Endodermal cell (in vitro differentiated cells): ENCODE results near the gene CELF2. TPM values are rescaled to one million over a fixed set of nuclear protein-coding genes. Genes with fewer than 3 reads are reported as not detected.

Source experiments
- DNase-seq: peaks from one replicate; pipeline ENCODE4 v3.0.0-alpha.2; 2017
- H3K27ac ChIP-seq: 2 replicates; pipeline ENCODE4 v1.5.1; 2013; ENCODE audit warnings: mild to moderate bottlenecking, low read depth, low read length, moderate library complexity
- H3K27me3 ChIP-seq: 2 replicates; pipeline ENCODE4 v1.6.1; 2013; ENCODE audit warnings: mild to moderate bottlenecking, low read length, moderate library complexity; ENCODE audit not compliant: insufficient read depth, control insufficient read depth, poor library complexity, severe bottlenecking
- H3K36me3 ChIP-seq: 2 replicates; pipeline ENCODE4 v1.7.0; 2013; ENCODE audit warnings: mild to moderate bottlenecking, low read length, moderate library complexity; ENCODE audit not compliant: control insufficient read depth, insufficient read depth
- H3K4me1 ChIP-seq: one replicate; pipeline ENCODE4 v1.7.0; 2013; ENCODE audit warnings: low read length; ENCODE audit not compliant: control insufficient read depth, insufficient read depth
- H3K4me3 ChIP-seq: 2 replicates; pipeline ENCODE4 v1.5.1; 2013; ENCODE audit warnings: mild to moderate bottlenecking, low read length, moderate library complexity
- H3K9ac ChIP-seq: 2 replicates; pipeline ENCODE4 v1.6.1; 2013; ENCODE audit warnings: mild to moderate bottlenecking, low read length, moderate library complexity; ENCODE audit not compliant: poor library complexity, severe bottlenecking; ENCODE audit errors: extremely low read depth
- H3K9me3 ChIP-seq: 2 replicates; pipeline ENCODE4 v1.6.1; 2013; ENCODE audit warnings: mild to moderate bottlenecking, low read length, moderate library complexity; ENCODE audit not compliant: control insufficient read depth
- H3K27ac Mint-ChIP-seq: 2 replicates; pipeline ENCODE4 v1.8.0; 2020; ENCODE audit warnings: mixed read lengths
- H3K27me3 Mint-ChIP-seq: 2 replicates; pipeline ENCODE4 v1.8.0; 2021; ENCODE audit warnings: mild to moderate bottlenecking, mixed read lengths; ENCODE audit not compliant: insufficient read depth
- H3K36me3 Mint-ChIP-seq: 2 replicates; pipeline ENCODE4 v1.8.0; 2020; ENCODE audit warnings: low read depth, mixed read lengths
- H3K4me1 Mint-ChIP-seq: 2 replicates; pipeline ENCODE4 v1.8.0; 2020; ENCODE audit warnings: mixed read lengths
- H3K4me3 Mint-ChIP-seq: 2 replicates; pipeline ENCODE4 v1.8.0; 2020; ENCODE audit warnings: mild to moderate bottlenecking, moderate library complexity, mixed read lengths
- H3K9me3 Mint-ChIP-seq: 2 replicates; pipeline ENCODE4 v1.8.0; 2020; ENCODE audit warnings: mild to moderate bottlenecking, mixed read lengths
- CTCF ChIP-seq: fragments of 200-600 bp; sonication (generic); conservative IDR thresholded peaks from 2 replicates; pipeline ENCODE4 v1.5.0; 2021; ENCODE audit warnings: antibody characterized with exemption, mild to moderate bottlenecking
- WGBS, 2 experiments: methylation state at CpG; one replicate each; pipeline versions ENCODE4 v1.1.5 to v1.1.7; 2013; ENCODE audit warnings: missing lambda C conversion rate in 2 of 2, mixed read lengths in 1 of 2; ENCODE audit not compliant: insufficient coverage in 1 of 2, insufficient read length in 1 of 2; 5-methylcytosine and 5-hydroxymethylcytosine counted together
- total RNA-seq, 2 donors: library from RNA; stranded (reverse); fragmentation: NEBNext Ultra II Directional in 1 of 2; extraction: Animal tissue kit (Norgen Biotek cat#: 25700) in 1 of 2; gene quantifications; 2 replicates in 1 of 2; 3 replicates in 1 of 2; pipeline ENCODE4 v1.2.1, GENCODE V29; 2021

Gene CELF2
- total RNA-seq, 2 donors from 2014 or later: 79.9 to 96.1 TPM

- no peak overlapping the region for H3K4me3 Mint-ChIP-seq
These were observed 88.0 kb downstream of the CELF2 start for GRCh38 chr10:11105676-11106004.

DNA sequence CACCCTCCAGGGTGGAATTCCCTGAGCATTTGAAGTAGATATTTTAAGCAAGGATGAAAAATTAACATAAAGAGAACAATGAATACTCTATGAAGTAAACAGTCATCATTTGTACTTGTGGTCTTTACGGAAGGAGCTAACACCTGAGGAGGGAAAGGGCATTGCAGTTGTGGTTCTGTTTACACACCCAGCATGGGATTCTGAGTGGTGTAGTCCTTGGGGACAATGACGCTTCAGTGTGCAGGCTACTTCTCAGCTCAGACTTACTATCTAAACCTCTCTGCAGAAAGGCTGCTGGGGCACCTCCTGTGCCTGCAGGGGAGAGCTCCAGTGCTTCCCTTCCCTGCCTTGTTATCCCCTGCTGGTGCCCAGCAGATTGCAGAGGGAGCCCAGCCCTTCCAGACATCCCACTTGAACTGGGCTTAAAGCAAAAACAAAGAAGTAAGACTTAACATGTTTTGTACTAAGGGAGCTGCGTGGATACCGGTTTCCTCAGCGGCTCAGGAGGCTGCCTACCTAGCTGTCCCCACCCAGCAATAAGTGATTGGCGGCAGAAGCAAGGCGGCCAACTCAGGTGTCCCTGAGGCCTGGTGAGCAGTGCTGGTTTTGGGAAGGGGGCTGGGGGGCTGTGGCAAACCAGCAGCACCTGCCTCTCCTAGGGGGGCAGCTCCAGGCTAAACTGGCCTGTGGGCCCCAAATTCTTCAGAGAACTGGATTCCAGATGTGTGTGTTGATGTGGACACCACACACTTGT, 89.1 kb downstream of the CELF2 start:
- H3K27me3 ChIP-seq: no peaks in the 10 kb centered on the region
- WGBS, 2 experiments: 63 to 67% methylated on average over 4 to 7 of the region's 7 CpGs
- Mint-ChIP-seq H3K4me1 (peaks cover 37% of the 10 kb centered on the region), H3K4me3 (no peak overlapping the region), H3K9me3 (no peaks in the 10 kb centered on the region), H3K27me3 (no peaks in the 10 kb centered on the region), H3K27ac (peak overlapping the region; percentile 75), H3K36me3 (peaks cover 22% of the 10 kb centered on the region)
- H3K36me3 ChIP-seq: peaks cover 11% of the 10 kb centered on the region
- no peak overlapping the region for H3K9ac ChIP-seq
- H3K4me3 ChIP-seq: no peak overlapping the region
- H3K9me3 ChIP-seq: no peaks in the 10 kb centered on the region
- TF ChIP-seq CTCF: peak; percentile 43
- DNase-seq: peak; percentile 73
- H3K4me1 ChIP-seq: peaks cover 7% of the 10 kb centered on the region
- H3K27ac ChIP-seq: no peak overlapping the region

More at GRCh38 chr10:11105676-11106004, 88.0 kb downstream of the CELF2 start:
- Histone ChIP-seq H3K4me3 (no peak overlapping the region), H3K9me3 (no peaks in the 10 kb centered on the region), H3K9ac (no peak overlapping the region), H3K36me3 (peaks cover 11% of the 10 kb centered on the region), H3K4me1 (peaks cover 7% of the 10 kb centered on the region), H3K27ac (no peak overlapping the region), H3K27me3 (no peaks in the 10 kb centered on the region)
- peak overlapping the region; percentile 57 for H3K27ac Mint-ChIP-seq
- peak; percentile 4 for TF ChIP-seq CTCF
- 89% methylated on average over 2 of the region's 2 CpGs; no CpG with 5 or more reads in 1 of the 2 experiments for WGBS, 2 experiments
- DNase-seq: no peak
- peaks cover 45% of the 10 kb centered on the region for H3K4me1 Mint-ChIP-seq
- H3K9me3 Mint-ChIP-seq: no peaks in the 10 kb centered on the region
- H3K36me3 Mint-ChIP-seq: peaks cover 22% of the 10 kb centered on the region
- no peaks in the 10 kb centered on the region for H3K27me3 Mint-ChIP-seq

DNA sequence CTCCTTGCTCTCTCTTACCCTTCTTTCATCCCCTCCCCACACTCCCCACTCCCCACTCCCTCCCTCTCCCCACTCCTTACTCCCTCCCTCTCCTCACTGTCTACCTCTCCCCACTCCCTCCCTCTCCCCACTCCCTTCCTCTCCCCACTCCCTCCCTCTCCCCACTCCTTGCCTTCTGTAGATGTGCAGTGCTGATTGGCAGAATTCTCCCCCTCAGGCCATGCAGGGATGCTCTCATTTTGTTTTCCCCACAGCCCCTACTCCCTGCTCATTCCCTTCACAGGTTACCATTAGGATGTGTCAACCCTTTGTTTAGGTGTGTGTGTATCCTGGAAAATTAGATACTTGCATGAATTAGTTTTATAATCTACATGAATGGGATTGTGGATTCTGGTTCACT, 90.3 kb downstream of the CELF2 start:
- H3K36me3 Mint-ChIP-seq: peaks cover 19% of the 10 kb centered on the region
- no peak overlapping the region for H3K27ac ChIP-seq
- H3K9me3 Mint-ChIP-seq: no peaks in the 10 kb centered on the region
- H3K4me1 ChIP-seq: peaks cover 4% of the 10 kb centered on the region
- DNase-seq: no peak
- no peaks in the 10 kb centered on the region for H3K27me3 ChIP-seq
- no peaks in the 10 kb centered on the region for H3K27me3 Mint-ChIP-seq
- H3K27ac Mint-ChIP-seq: no peak overlapping the region
- H3K9me3 ChIP-seq: no peaks in the 10 kb centered on the region
- TF ChIP-seq CTCF: no peak
- no peak overlapping the region for H3K4me3 ChIP-seq
- H3K36me3 ChIP-seq: peaks cover 11% of the 10 kb centered on the region
- H3K4me3 Mint-ChIP-seq: no peak overlapping the region
- peaks cover 30% of the 10 kb centered on the region for H3K4me1 Mint-ChIP-seq
- H3K9ac ChIP-seq: no peak overlapping the region
